Left lung (tissue), 10 donors: Measurements from ENCODE around the gene MTHFR. TPM values are rescaled to one million over a fixed set of nuclear protein-coding genes. Genes with fewer than 3 reads are reported as not detected.

ENCODE experiments used
- ATAC-seq: fragments of 200-7000 bp; cut with Tn5 transposase; one replicate; pipeline ENCODE4 v1.9.1; 2020; ENCODE audit warnings: moderate library complexity
- DNase-seq, 4 donors: peaks; one replicate each; pipeline ENCODE4 v3.0.0-alpha.2; 2013 to 2020
- H3K27ac ChIP-seq, 2 donors: fragments of 200-600 bp; sonication (generic) in 1 of 2; one replicate each; pipeline versions ENCODE4 v1.5.0 to v1.8.0; 2020 to 2021
- H3K27me3 ChIP-seq, 2 donors: fragments of 200-600 bp; sonication (generic) in 1 of 2; one replicate each; pipeline versions ENCODE4 v1.5.0 to v1.8.0; 2020 to 2021
- H3K36me3 ChIP-seq, 2 donors: fragments of 200-600 bp; sonication (generic) in 1 of 2; one replicate each; pipeline versions ENCODE4 v1.5.0 to v1.8.0; 2020 to 2021
- H3K4me1 ChIP-seq, 2 donors: fragments of 200-600 bp; one replicate each; pipeline ENCODE4 v1.8.0; 2021
- H3K4me3 ChIP-seq, 2 donors: fragments of 200-600 bp; sonication (generic) in 1 of 2; one replicate each; pipeline versions ENCODE4 v1.5.0 to v1.8.0; 2020 to 2021; ENCODE audit warnings: mild to moderate bottlenecking in 1 of 2
- H3K9me3 ChIP-seq, 2 donors: fragments of 200-600 bp; sonication (generic) in 1 of 2; one replicate each; pipeline versions ENCODE4 v1.5.0 to v1.8.0; 2020 to 2021
- intact Hi-C, 2 donors: fragments of 100-400 bp; cut with DNase I; formaldehyde crosslinking; loops; one replicate each; pipeline versions ENCODE4 v1.11.2 to v1.14.2; 2022
- polyA plus RNA-seq, 6 donors: library from polyadenylated mRNA; unstranded; fragments of 120-200 nt; gene quantifications; one replicate each; pipeline ENCODE4 v1.2.1, GENCODE V29; 2013; ENCODE audit not compliant: insufficient read length in 6 of 6
- total RNA-seq, 2 donors: library from RNA; stranded (reverse); fragmentation: NEBNext Ultra II Directional; extraction: Animal tissue kit (Norgen Biotek cat#: 25700); gene quantifications; one replicate each; pipeline ENCODE4 v1.2.1, GENCODE V29; 2021
- TF ChIP-seq, protein P1 (sequence below), 2 donors: fragments of 200-600 bp; sonication (generic) in 1 of 2; IDR thresholded peaks; one replicate each; pipeline versions ENCODE4 v1.5.0 to v1.8.0; 2021; ENCODE audit warnings: antibody characterized with exemption in 2 of 2
- donor health status: DM: no; HTN: yes; CAD: no.
- donor health status: DM: no; HTN: no; CAD: no.

The MTHFR gene
- total and polyA plus RNA-seq, 8 donors = 16.5 to 44.5 (median 25.5) TPM

GRCh38 chr1:11749203-11749689 lies 56.5 kb downstream of the MTHFR start:
- peaks cover 0 to 68% of the 10 kb centered on the region in 2 donors for H3K36me3 ChIP-seq
- intact Hi-C loops = no loop called here

DNA sequence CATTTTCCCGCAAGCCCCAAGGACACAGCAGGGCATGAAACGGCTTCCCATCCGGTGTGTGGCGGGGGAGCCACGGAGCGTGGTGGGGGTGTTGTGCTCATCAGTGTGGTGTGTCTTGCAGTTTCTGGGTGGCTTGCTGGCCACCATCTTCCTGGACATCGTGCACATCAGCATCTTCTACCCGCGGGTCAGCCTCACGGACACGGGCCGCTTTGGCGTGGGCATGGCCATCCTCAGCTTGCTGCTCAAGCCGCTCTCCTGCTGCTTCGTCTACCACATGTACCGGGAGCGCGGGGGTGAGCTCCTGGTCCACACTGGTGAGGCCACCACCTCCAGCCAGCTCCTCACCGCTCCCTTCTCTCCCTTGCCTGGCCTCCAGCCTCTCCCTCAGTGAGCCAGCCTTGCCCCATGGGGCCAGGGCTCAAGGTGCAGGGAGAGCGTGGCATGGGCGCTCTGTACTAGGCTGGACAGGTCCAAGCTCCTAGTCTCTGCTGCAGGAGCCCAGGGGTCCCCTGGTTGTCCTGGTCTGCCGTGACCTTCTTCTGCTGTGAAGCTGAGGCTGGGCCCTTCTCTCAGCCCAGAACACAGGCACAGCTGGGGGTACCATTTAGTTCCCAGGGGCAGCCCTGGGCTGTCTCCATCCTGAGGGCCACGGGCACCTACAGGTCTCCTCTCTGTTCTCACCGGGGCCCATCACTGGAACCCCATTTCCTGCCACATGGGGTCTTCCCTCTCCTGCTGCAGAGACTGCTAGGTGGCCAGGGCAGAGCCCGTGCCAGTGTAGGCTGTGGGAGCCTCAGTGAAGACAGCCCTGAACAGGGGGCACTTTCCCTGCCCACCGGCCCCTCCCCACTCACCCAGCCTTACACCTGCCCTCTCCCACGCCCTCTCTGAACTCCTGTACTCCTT lies 57.2 kb downstream of the MTHFR start:
- peak overlapping the region in 1 of 2 donors; percentile 73 for H3K27ac ChIP-seq
- peaks cover 0 to 74% of the 10 kb centered on the region in 2 donors for H3K36me3 ChIP-seq
- TF ChIP-seq, protein P1, sequence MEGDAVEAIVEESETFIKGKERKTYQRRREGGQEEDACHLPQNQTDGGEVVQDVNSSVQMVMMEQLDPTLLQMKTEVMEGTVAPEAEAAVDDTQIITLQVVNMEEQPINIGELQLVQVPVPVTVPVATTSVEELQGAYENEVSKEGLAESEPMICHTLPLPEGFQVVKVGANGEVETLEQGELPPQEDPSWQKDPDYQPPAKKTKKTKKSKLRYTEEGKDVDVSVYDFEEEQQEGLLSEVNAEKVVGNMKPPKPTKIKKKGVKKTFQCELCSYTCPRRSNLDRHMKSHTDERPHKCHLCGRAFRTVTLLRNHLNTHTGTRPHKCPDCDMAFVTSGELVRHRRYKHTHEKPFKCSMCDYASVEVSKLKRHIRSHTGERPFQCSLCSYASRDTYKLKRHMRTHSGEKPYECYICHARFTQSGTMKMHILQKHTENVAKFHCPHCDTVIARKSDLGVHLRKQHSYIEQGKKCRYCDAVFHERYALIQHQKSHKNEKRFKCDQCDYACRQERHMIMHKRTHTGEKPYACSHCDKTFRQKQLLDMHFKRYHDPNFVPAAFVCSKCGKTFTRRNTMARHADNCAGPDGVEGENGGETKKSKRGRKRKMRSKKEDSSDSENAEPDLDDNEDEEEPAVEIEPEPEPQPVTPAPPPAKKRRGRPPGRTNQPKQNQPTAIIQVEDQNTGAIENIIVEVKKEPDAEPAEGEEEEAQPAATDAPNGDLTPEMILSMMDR (IDR thresholded peaks at IDR 0.05) = no peak
- H3K4me3 ChIP-seq = no peak overlapping the region
- intact Hi-C loops = no loop called here
- no peaks in the 10 kb centered on the region for H3K27me3 ChIP-seq
- DNase-seq (no peak), ATAC-seq (no peak)
- peaks cover 0 to 42% of the 10 kb centered on the region in 2 donors for H3K4me1 ChIP-seq
- no peaks in the 10 kb centered on the region for H3K9me3 ChIP-seq

More at GRCh38 chr1:11749203-11749689, 56.5 kb downstream of the MTHFR start:
- peaks cover 0 to 42% of the 10 kb centered on the region in 2 donors for H3K4me1 ChIP-seq
- H3K9me3 ChIP-seq = no peaks in the 10 kb centered on the region
- no peaks in the 10 kb centered on the region for H3K27me3 ChIP-seq
- TF ChIP-seq, protein P1 (IDR thresholded peaks at IDR 0.05) = peak; percentile 57 to 78
- DNase-seq (peak in 2 of 4 donors; percentile 68 to 92), ATAC-seq (peak; percentile 92)
- no peak overlapping the region for H3K4me3 ChIP-seq
- H3K27ac ChIP-seq = peak overlapping the region in 1 of 2 donors; percentile 73

DNA sequence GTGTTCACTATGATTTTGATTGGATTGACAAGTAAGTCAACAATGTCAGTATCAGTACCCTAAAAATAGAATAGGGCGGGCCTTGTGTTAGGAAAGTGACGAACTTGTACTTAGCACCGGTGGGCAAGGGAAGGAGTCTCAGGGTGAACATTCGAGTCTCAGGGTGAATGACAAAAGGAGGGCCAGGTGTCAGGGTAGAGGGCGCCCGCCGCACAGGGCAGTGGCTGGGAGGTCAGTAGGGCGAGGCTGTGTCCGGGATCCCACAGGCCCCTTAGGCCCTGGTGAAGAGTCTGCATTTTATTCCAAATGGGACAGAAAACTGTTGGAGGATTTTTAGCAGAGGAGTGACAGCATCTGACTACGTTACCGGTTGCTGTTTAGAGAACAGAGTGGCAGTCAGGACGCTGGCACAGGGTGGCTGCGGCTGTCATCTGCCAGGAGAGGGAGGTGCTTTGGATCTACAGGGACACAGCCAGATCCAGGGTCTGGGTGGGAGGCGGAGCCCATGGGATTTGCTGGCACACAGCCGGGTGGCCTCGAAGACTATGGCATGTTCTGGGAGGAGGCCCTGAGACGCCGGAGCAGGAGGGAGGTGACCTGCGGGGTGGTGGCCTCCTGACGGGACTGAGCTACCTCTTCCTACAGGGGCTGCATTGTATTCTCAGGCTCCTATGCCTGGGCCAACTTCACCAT lies 58.8 kb downstream of the MTHFR start:
- Histone ChIP-seq H3K9me3 (no peaks in the 10 kb centered on the region), H3K4me1 (peaks cover 0 to 49% of the 10 kb centered on the region in 2 donors), H3K27ac (peak overlapping the region in 1 of 2 donors; percentile 13), H3K36me3 (peaks cover 0 to 74% of the 10 kb centered on the region in 2 donors), H3K4me3 (no peak overlapping the region), H3K27me3 (no peaks in the 10 kb centered on the region)
- intact Hi-C loops = no loop called here
- TF ChIP-seq, protein P1 (IDR thresholded peaks at IDR 0.05) = no peak
- DNase-seq = no peak
- ATAC-seq = no peak

DNA sequence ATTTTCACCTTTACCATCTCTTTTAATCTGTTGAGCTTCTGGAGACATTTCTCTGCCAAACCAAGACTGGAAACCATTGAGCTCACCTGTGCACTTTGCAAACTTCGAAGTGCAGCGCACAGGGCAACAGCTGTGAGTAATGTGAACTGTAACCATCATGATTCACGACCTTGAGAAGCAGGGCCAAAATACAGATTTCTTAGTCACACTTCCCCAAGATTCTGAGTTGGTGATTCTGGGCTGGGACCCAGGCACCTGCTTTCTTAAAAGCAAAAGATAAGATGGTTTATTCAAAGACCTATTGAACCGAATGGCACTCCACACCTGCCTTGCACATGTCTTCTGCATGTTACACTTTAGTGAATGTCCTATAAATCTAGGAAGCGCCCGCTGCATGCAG lies 59.7 kb downstream of the MTHFR start:
- TF ChIP-seq, protein P1 (IDR thresholded peaks at IDR 0.05) = no peak
- DNase-seq (no peak), ATAC-seq (no peak)
- H3K36me3 ChIP-seq = peaks cover 0 to 69% of the 10 kb centered on the region in 2 donors
- H3K4me3 ChIP-seq = no peak overlapping the region
- H3K27me3 ChIP-seq = no peaks in the 10 kb centered on the region
- peaks cover 0 to 57% of the 10 kb centered on the region in 2 donors for H3K4me1 ChIP-seq
- intact Hi-C loops = no loop called here
- no peaks in the 10 kb centered on the region for H3K9me3 ChIP-seq
- peak overlapping the region in 1 of 2 donors; percentile 13 for H3K27ac ChIP-seq

- ATAC-seq (no peak), DNase-seq (no peak)
- Histone ChIP-seq H3K9me3 (no peaks in the 10 kb centered on the region), H3K4me1 (peaks cover 0 to 73% of the 10 kb centered on the region in 2 donors), H3K27me3 (no peaks in the 10 kb centered on the region), H3K36me3 (peaks cover 0 to 51% of the 10 kb centered on the region in 2 donors), H3K4me3 (no peak overlapping the region), H3K27ac (no peak overlapping the region)
- TF ChIP-seq, protein P1 (IDR thresholded peaks at IDR 0.05) = no peak
- intact Hi-C loops = no loop called here
Observed at GRCh38 chr1:11744287-11744686, 61.5 kb downstream of the MTHFR start.
